GM12892 (cell line): ENCODE measurements around the gene TBC1D22A.

Experiments
- POLR2A ChIP-seq: IDR thresholded peaks from 2 replicates; pipeline ENCODE4 v1.6.1; 2011; ENCODE audit warnings: low read depth, low read length, control low read depth
- POLR2AphosphoS5 ChIP-seq: IDR thresholded peaks from 2 replicates; pipeline ENCODE4 v1.6.1; 2011; ENCODE audit warnings: low read depth, low read length, control low read depth
- TAF1 ChIP-seq: IDR thresholded peaks from 2 replicates; pipeline ENCODE4 v1.6.1; 2011; ENCODE audit warnings: low read depth, mild to moderate bottlenecking, control low read depth, low read length, borderline replicate concordance

GRCh38 chr22:46891382-46891951 is 129.0 kb downstream of the TBC1D22A start:
- TF ChIP-seq POLR2AphosphoS5 (no peak), POLR2A (no peak), TAF1 (no peak)
